Endodermal cell (in vitro differentiated cells): Measurements from ENCODE around the gene CLMP. TPM values are rescaled to one million over a fixed set of nuclear protein-coding genes. Genes with fewer than 3 reads are reported as not detected.

Source experiments
- DNase-seq: peaks from one replicate; pipeline ENCODE4 v3.0.0-alpha.2; 2017
- H3K27ac ChIP-seq: 2 replicates; pipeline ENCODE4 v1.5.1; 2013; ENCODE audit warnings: mild to moderate bottlenecking, low read depth, low read length, moderate library complexity
- H3K27me3 ChIP-seq: 2 replicates; pipeline ENCODE4 v1.6.1; 2013; ENCODE audit warnings: mild to moderate bottlenecking, low read length, moderate library complexity; ENCODE audit not compliant: insufficient read depth, control insufficient read depth, poor library complexity, severe bottlenecking
- H3K36me3 ChIP-seq: 2 replicates; pipeline ENCODE4 v1.7.0; 2013; ENCODE audit warnings: mild to moderate bottlenecking, low read length, moderate library complexity; ENCODE audit not compliant: control insufficient read depth, insufficient read depth
- H3K4me1 ChIP-seq: one replicate; pipeline ENCODE4 v1.7.0; 2013; ENCODE audit warnings: low read length; ENCODE audit not compliant: control insufficient read depth, insufficient read depth
- H3K4me3 ChIP-seq: 2 replicates; pipeline ENCODE4 v1.5.1; 2013; ENCODE audit warnings: mild to moderate bottlenecking, low read length, moderate library complexity
- H3K9ac ChIP-seq: 2 replicates; pipeline ENCODE4 v1.6.1; 2013; ENCODE audit warnings: mild to moderate bottlenecking, low read length, moderate library complexity; ENCODE audit not compliant: poor library complexity, severe bottlenecking; ENCODE audit errors: extremely low read depth
- H3K9me3 ChIP-seq: 2 replicates; pipeline ENCODE4 v1.6.1; 2013; ENCODE audit warnings: mild to moderate bottlenecking, low read length, moderate library complexity; ENCODE audit not compliant: control insufficient read depth
- H3K27ac Mint-ChIP-seq: 2 replicates; pipeline ENCODE4 v1.8.0; 2020; ENCODE audit warnings: mixed read lengths
- H3K27me3 Mint-ChIP-seq: 2 replicates; pipeline ENCODE4 v1.8.0; 2021; ENCODE audit warnings: mild to moderate bottlenecking, mixed read lengths; ENCODE audit not compliant: insufficient read depth
- H3K36me3 Mint-ChIP-seq: 2 replicates; pipeline ENCODE4 v1.8.0; 2020; ENCODE audit warnings: low read depth, mixed read lengths
- H3K4me1 Mint-ChIP-seq: 2 replicates; pipeline ENCODE4 v1.8.0; 2020; ENCODE audit warnings: mixed read lengths
- H3K4me3 Mint-ChIP-seq: 2 replicates; pipeline ENCODE4 v1.8.0; 2020; ENCODE audit warnings: mild to moderate bottlenecking, moderate library complexity, mixed read lengths
- H3K9me3 Mint-ChIP-seq: 2 replicates; pipeline ENCODE4 v1.8.0; 2020; ENCODE audit warnings: mild to moderate bottlenecking, mixed read lengths
- CTCF ChIP-seq: fragments of 200-600 bp; sonication (generic); conservative IDR thresholded peaks from 2 replicates; pipeline ENCODE4 v1.5.0; 2021; ENCODE audit warnings: antibody characterized with exemption, mild to moderate bottlenecking
- WGBS, 2 experiments: methylation state at CpG; one replicate each; pipeline versions ENCODE4 v1.1.5 to v1.1.7; 2013; ENCODE audit warnings: missing lambda C conversion rate in 2 of 2, mixed read lengths in 1 of 2; ENCODE audit not compliant: insufficient coverage in 1 of 2, insufficient read length in 1 of 2; 5-methylcytosine and 5-hydroxymethylcytosine counted together
- total RNA-seq, 2 donors: library from RNA; stranded (reverse); fragmentation: NEBNext Ultra II Directional in 1 of 2; extraction: Animal tissue kit (Norgen Biotek cat#: 25700) in 1 of 2; gene quantifications; 2 replicates in 1 of 2; 3 replicates in 1 of 2; pipeline ENCODE4 v1.2.1, GENCODE V29; 2021

Gene CLMP
- total RNA-seq, 2 donors from 2014 or later = 86.5 to 94.4 TPM

GRCh38 chr11:123163621-123164020, 31.4 kb downstream of the CLMP start:
- no peak overlapping the region for H3K27ac Mint-ChIP-seq
- H3K36me3 Mint-ChIP-seq = peaks cover 30% of the 10 kb centered on the region
- no peak for DNase-seq
- H3K4me1 Mint-ChIP-seq = peaks cover 35% of the 10 kb centered on the region
- no peak overlapping the region for H3K4me3 Mint-ChIP-seq
- no peaks in the 10 kb centered on the region for H3K27me3 ChIP-seq
- WGBS, 2 experiments = 88 to 96% methylated on average over 4 of the region's 4 CpGs
- H3K36me3 ChIP-seq = peaks cover 70% of the 10 kb centered on the region
- H3K4me1 ChIP-seq = peaks cover 21% of the 10 kb centered on the region
- H3K4me3 ChIP-seq = no peak overlapping the region
- no peaks in the 10 kb centered on the region for H3K9me3 Mint-ChIP-seq
- no peaks in the 10 kb centered on the region for H3K9me3 ChIP-seq
- H3K27ac ChIP-seq = no peak overlapping the region
- TF ChIP-seq CTCF = peak; percentile 67
- no peak overlapping the region for H3K9ac ChIP-seq
- no peaks in the 10 kb centered on the region for H3K27me3 Mint-ChIP-seq

GRCh38 chr11:123161376-123162030, 33.5 kb downstream of the CLMP start:
- Histone ChIP-seq H3K27ac (no peak overlapping the region), H3K4me3 (no peak overlapping the region), H3K36me3 (peaks cover 72% of the 10 kb centered on the region), H3K9me3 (no peaks in the 10 kb centered on the region), H3K4me1 (peaks cover 6% of the 10 kb centered on the region), H3K9ac (no peak overlapping the region), H3K27me3 (no peaks in the 10 kb centered on the region)
- H3K27ac Mint-ChIP-seq = no peak overlapping the region
- H3K4me1 Mint-ChIP-seq = peaks cover 24% of the 10 kb centered on the region
- no peaks in the 10 kb centered on the region for H3K9me3 Mint-ChIP-seq
- no peak overlapping the region for H3K4me3 Mint-ChIP-seq
- H3K27me3 Mint-ChIP-seq = no peaks in the 10 kb centered on the region
- 86 to 92% methylated on average over 6 to 7 of the region's 8 CpGs for WGBS, 2 experiments
- DNase-seq = no peak
- peaks cover 33% of the 10 kb centered on the region for H3K36me3 Mint-ChIP-seq
- no peak for TF ChIP-seq CTCF

GRCh38 chr11:123159183-123159857, 35.7 kb downstream of the CLMP start:
- Histone ChIP-seq H3K9ac (no peak overlapping the region), H3K4me1 (peaks cover 2% of the 10 kb centered on the region), H3K27ac (no peak overlapping the region), H3K9me3 (no peaks in the 10 kb centered on the region), H3K4me3 (no peak overlapping the region), H3K36me3 (peaks cover 76% of the 10 kb centered on the region), H3K27me3 (no peaks in the 10 kb centered on the region)
- 91 to 93% methylated on average over 9 to 10 of the region's 10 CpGs for WGBS, 2 experiments
- TF ChIP-seq CTCF = no peak
- H3K9me3 Mint-ChIP-seq = no peaks in the 10 kb centered on the region
- no peak overlapping the region for H3K4me3 Mint-ChIP-seq
- H3K27me3 Mint-ChIP-seq = no peaks in the 10 kb centered on the region
- peaks cover 45% of the 10 kb centered on the region for H3K36me3 Mint-ChIP-seq
- H3K4me1 Mint-ChIP-seq = peaks cover 17% of the 10 kb centered on the region
- no peak overlapping the region for H3K27ac Mint-ChIP-seq
- DNase-seq = no peak
